Gastroesophageal sphincter (tissue), 3 donors: Measurements from ENCODE around the gene GSG1L.

ENCODE experiments used
- CTCF ChIP-seq, 4 experiments: fragments of 200-600 bp in 2 of 4; fragments of 450-650 bp in 2 of 4; sonication (generic) in 1 of 4; IDR thresholded peaks; one replicate each; pipeline ENCODE4 v1.5.1; 2017 to 2019; ENCODE audit warnings: antibody characterized with exemption in 4 of 4, mild to moderate bottlenecking in 2 of 4, moderate library complexity in 2 of 4
- EP300 ChIP-seq: sonication (generic); formaldehyde crosslinking; IDR thresholded peaks from one replicate; pipeline ENCODE4 v1.6.1; 2017; ENCODE audit warnings: antibody characterized with exemption, mild to moderate bottlenecking

GRCh38 chr16:27883576-27883975 lies 179.9 kb downstream of the GSG1L start:
- TF ChIP-seq CTCF (IDR thresholded peaks at IDR 0.05) (no peak), EP300 (no peak)
